Spinal cord (tissue), 10 donors: Measurements from ENCODE around the gene RNF14. TPM values are rescaled to one million over a fixed set of nuclear protein-coding genes. Genes with fewer than 3 reads are reported as not detected.

Experiments used
- DNase-seq, 6 donors: peaks; one replicate each; pipeline versions ENCODE4 v3.0.0 to v3.0.0-alpha.2; 2013 to 2015; ENCODE audit warnings: low spot score in 6 of 6, low read depth in 4 of 6
- H3K27ac ChIP-seq: one replicate; pipeline ENCODE4 v1.5.1; 2013; ENCODE audit warnings: low read depth, low read length, control low read depth
- H3K27me3 ChIP-seq: one replicate; pipeline ENCODE4 v1.6.1; 2013; ENCODE audit warnings: low read length; ENCODE audit not compliant: control insufficient read depth, insufficient read depth
- H3K36me3 ChIP-seq: one replicate; pipeline ENCODE4 v1.6.1; 2013; ENCODE audit warnings: low read length; ENCODE audit not compliant: control insufficient read depth, insufficient read depth
- H3K4me1 ChIP-seq: one replicate; pipeline ENCODE4 v1.6.1; 2013; ENCODE audit warnings: low read length; ENCODE audit not compliant: control insufficient read depth, insufficient read depth
- H3K4me3 ChIP-seq: one replicate; pipeline ENCODE4 v1.5.1; 2013; ENCODE audit warnings: low read depth, low read length, control low read depth
- H3K9me3 ChIP-seq: one replicate; pipeline ENCODE4 v1.6.1; 2013; ENCODE audit warnings: low read length; ENCODE audit not compliant: control insufficient read depth, insufficient read depth
- whole genome bisulfite sequencing: methylation state at CpG from one replicate; pipeline ENCODE4 v1.1.5; 2013; ENCODE audit warnings: missing lambda C conversion rate; ENCODE audit not compliant: insufficient coverage; 5-methylcytosine and 5-hydroxymethylcytosine counted together
- polyA plus RNA-seq, 2 donors: library from polyadenylated mRNA; unstranded; fragments of 120-200 nt; gene quantifications; one replicate each; pipeline ENCODE4 v1.2.1, GENCODE V29; 2013; ENCODE audit not compliant: insufficient read length in 2 of 2
- total RNA-seq, 2 donors: library from RNA; depleted of rRNA in 1 of 2; stranded (reverse); fragments of 120-200 nt in 1 of 2; fragments of >200 nt in 1 of 2; gene quantifications; one replicate each; pipeline versions ENCODE4 v1.2.3 to v1.2.4, GENCODE V29; 2013 to 2014
- donor health status: healthy.

Gene RNF14
- total and polyA plus RNA-seq, 4 donors, result 57.4 to 96.9 (median 73.9) TPM

DNA sequence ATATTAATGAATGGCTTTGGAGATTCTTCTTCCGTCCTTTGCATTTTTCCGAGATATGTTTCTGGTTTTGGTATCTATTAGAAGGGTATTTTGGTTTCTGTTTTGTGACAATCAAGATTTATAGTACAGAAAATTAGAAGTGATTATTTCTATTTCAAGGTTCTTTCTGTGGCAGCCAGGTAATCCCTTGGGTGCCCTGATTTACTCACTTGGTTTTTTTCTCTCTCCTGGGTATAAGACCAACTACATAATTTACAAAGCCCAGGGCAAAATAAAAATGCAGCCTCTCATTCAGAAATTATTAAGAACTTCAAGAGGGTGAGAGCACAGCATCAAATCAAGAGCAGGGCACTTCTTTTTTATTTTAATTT lies 2.0 kb upstream of the RNF14 start:
- Histone ChIP-seq H3K27ac (no peak overlapping the region), H3K36me3 (peaks cover 7% of the 10 kb centered on the region), H3K4me3 (no peak overlapping the region), H3K27me3 (no peaks in the 10 kb centered on the region), H3K4me1 (peaks cover 4% of the 10 kb centered on the region), H3K9me3 (no peaks in the 10 kb centered on the region)
- DNase-seq, result no peak
- WGBS, result 100% methylated on average over 1 of the region's 2 CpGs

DNA sequence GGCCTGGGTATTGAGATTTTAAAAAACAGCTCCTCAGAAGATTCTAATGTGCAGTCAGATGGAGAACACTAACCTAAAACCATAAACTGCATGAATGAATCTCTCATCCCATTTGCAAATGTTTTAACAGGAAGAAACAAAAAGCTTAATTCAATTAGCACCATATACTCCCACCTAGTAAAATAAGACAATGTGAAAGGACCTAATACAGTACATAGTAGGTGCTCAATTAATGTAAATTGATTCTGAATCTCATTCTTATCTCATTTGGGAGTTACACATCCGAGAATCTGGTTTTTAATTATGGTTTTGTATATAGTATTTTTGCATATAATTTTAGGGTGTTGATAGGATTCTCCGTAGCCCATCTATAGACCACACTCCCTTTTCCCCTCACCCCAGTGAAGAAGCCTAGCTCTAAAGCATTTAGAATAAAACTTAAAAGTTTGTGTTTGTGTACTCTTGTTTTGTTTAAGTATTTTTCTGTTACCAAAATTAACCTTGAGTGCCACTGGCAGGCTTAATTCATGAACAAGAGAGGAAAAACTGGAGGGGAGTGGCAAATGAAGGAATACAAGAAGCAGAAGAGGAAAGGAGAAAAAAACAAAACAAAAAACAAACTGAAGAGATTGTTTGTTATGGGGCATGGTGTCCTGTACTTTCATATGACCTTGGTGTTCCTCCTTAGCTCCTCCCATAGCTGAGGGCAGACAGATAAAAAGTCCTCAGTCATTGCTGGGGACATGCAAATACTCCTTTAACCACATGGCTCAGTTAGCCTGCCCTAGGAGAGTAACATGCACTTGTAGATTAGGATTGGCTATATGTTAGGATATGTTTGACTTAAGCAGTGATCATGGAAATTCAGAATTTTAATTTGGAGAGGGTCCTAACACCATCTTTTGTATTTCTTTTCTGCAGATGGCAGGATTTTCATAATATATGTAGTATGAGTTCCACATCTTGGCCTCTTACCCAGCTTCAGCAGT lies 1.2 kb downstream of the RNF14 start:
- no peaks in the 10 kb centered on the region for H3K27me3 ChIP-seq
- DNase-seq, result peak in 1 of 6 donors; percentile 27
- H3K9me3 ChIP-seq, result no peaks in the 10 kb centered on the region
- H3K4me3 ChIP-seq, result peak overlapping the region; percentile 96
- H3K36me3 ChIP-seq, result peaks cover 13% of the 10 kb centered on the region
- H3K27ac ChIP-seq, result peak overlapping the region; percentile 97
- H3K4me1 ChIP-seq, result peaks cover 4% of the 10 kb centered on the region
- WGBS, result no CpG with 5 or more reads among the region's 2 CpGs

- peaks cover 4% of the 10 kb centered on the region for H3K4me1 ChIP-seq
- DNase-seq, result no peak
- no peaks in the 10 kb centered on the region for H3K9me3 ChIP-seq
- H3K27me3 ChIP-seq, result no peaks in the 10 kb centered on the region
- WGBS, result no CpG with 5 or more reads among the region's 1 CpG
- no peak overlapping the region for H3K27ac ChIP-seq
- no peak overlapping the region for H3K4me3 ChIP-seq
- H3K36me3 ChIP-seq, result peaks cover 31% of the 10 kb centered on the region
Observed at GRCh38 chr5:141973871-141974595, 5.1 kb downstream of the RNF14 start.

GRCh38 chr5:141976176-141976575 lies 7.3 kb downstream of the RNF14 start:
- Histone ChIP-seq H3K4me1 (no peaks in the 10 kb centered on the region), H3K27ac (no peak overlapping the region), H3K9me3 (no peaks in the 10 kb centered on the region), H3K36me3 (peaks cover 46% of the 10 kb centered on the region), H3K27me3 (no peaks in the 10 kb centered on the region), H3K4me3 (no peak overlapping the region)
- DNase-seq, result no peak
- WGBS, result no CpG with 5 or more reads among the region's 6 CpGs

GRCh38 chr5:141978389-141978788 lies 9.5 kb downstream of the RNF14 start:
- H3K36me3 ChIP-seq, result peaks cover 41% of the 10 kb centered on the region

GRCh38 chr5:141982626-141983025 lies 13.7 kb downstream of the RNF14 start:
- no peak overlapping the region for H3K4me3 ChIP-seq
- H3K36me3 ChIP-seq, result peaks cover 49% of the 10 kb centered on the region
- DNase-seq, result no peak
- no peaks in the 10 kb centered on the region for H3K4me1 ChIP-seq
- WGBS, result 50% methylated on average over 2 of the region's 2 CpGs
- no peak overlapping the region for H3K27ac ChIP-seq
- no peaks in the 10 kb centered on the region for H3K27me3 ChIP-seq
- no peaks in the 10 kb centered on the region for H3K9me3 ChIP-seq

More at GRCh38 chr5:141978389-141978788, 9.5 kb downstream of the RNF14 start:
- Histone ChIP-seq H3K27ac (no peak overlapping the region), H3K9me3 (no peaks in the 10 kb centered on the region), H3K4me3 (no peak overlapping the region), H3K4me1 (no peaks in the 10 kb centered on the region), H3K27me3 (no peaks in the 10 kb centered on the region)
- no peak for DNase-seq

DNA sequence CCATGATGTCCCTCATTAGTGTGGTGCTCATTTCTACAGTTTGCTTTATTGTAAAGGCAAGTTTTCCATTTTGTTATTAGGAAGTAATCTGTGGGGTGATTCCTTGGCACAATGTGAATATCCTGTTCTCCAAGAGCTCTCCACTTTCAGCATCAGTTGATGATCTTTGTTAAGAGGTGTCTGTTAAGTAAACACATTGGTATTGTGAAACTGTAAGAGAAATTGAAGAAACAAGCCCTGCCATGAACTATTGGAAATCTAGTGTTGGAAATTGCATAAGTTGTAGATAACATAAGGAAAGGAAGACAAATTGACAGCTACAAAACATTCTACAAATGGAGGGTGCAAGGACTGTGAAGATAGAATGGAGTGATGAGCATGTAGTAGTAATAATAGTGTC lies 17.2 kb downstream of the RNF14 start:
- no peaks in the 10 kb centered on the region for H3K27me3 ChIP-seq
- no peaks in the 10 kb centered on the region for H3K9me3 ChIP-seq
- H3K27ac ChIP-seq, result no peak overlapping the region
- no peaks in the 10 kb centered on the region for H3K4me1 ChIP-seq
- no peak overlapping the region for H3K4me3 ChIP-seq
- H3K36me3 ChIP-seq, result peaks cover 33% of the 10 kb centered on the region
- DNase-seq, result no peak

DNA sequence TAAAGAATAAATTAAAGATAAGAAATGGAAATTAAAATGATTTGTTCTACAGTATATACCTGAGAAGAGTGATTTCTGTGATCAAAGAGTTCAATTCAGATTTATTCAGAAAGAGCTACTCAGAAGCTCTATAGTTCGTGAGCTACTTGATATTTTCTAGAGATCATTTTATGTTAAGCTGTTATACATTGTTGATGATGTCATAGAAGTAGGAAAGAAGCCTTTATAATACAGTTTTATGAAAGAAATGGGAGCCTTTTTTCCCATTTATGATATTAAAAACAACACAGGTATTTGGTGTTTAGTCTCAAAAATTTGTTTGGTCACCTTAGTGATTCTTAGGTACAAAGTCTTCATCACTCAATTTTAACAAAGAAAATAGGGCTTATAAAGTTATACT lies 20.8 kb downstream of the RNF14 start:
- Histone ChIP-seq H3K36me3 (peaks cover 32% of the 10 kb centered on the region), H3K27ac (no peak overlapping the region), H3K4me3 (no peak overlapping the region), H3K9me3 (no peaks in the 10 kb centered on the region), H3K27me3 (no peaks in the 10 kb centered on the region), H3K4me1 (no peaks in the 10 kb centered on the region)
- no CpG with 5 or more reads among the region's 1 CpG for WGBS
- DNase-seq, result no peak

GRCh38 chr5:141992349-141992963 lies 23.6 kb downstream of the RNF14 start:
- Histone ChIP-seq H3K27ac (no peak overlapping the region), H3K4me3 (no peak overlapping the region), H3K36me3 (peaks cover 19% of the 10 kb centered on the region), H3K9me3 (no peaks in the 10 kb centered on the region), H3K27me3 (no peaks in the 10 kb centered on the region), H3K4me1 (no peaks in the 10 kb centered on the region)
- DNase-seq, result peak; percentile 50 to 95 (median 74)
- WGBS, result no CpG with 5 or more reads among the region's 2 CpGs
